GM18951 (cell line): ENCODE results near the gene SMARCE1.

Source experiments
- POLR2A ChIP-seq: IDR thresholded peaks from 4 replicates; pipeline ENCODE4 v1.6.1; 2011; ENCODE audit warnings: mild to moderate bottlenecking; ENCODE audit not compliant: insufficient read length, insufficient read depth; ENCODE audit errors: extremely low read depth
- in situ Hi-C: fragments of 300-500 bp; cut with MboI; formaldehyde crosslinking; loops from one replicate; pipeline ENCODE4 v1.12.0; 2022; ENCODE audit warnings: low sequenced_read_pairs, mixed read lengths, inconsistent platforms; ENCODE audit not compliant: unreplicated experiment

Gene SMARCE1

GRCh38 chr17:40664582-40665333, 17.1 kb upstream of the SMARCE1 start, which contains the start of gene KRT222:
KRT222 (minus strand) TSS chr17:40665177; CDS start chr17:40665099, 78 bp downstream.
- in situ Hi-C loops = no loop called here

GRCh38 chr17:40663252-40663651, 15.6 kb upstream of the SMARCE1 start:
- no peak for TF ChIP-seq POLR2A
- in situ Hi-C loops = no loop called here

More at GRCh38 chr17:40664582-40665333, 17.1 kb upstream of the SMARCE1 start, which contains the start of gene KRT222:
- TF ChIP-seq POLR2A = no peak

- in situ Hi-C loops = no loop called here
- TF ChIP-seq POLR2A = no peak
Observed at GRCh38 chr17:40659911-40660310, 12.3 kb upstream of the SMARCE1 start.

GRCh38 chr17:40658396-40658795, 10.8 kb upstream of the SMARCE1 start:
- no peak for TF ChIP-seq POLR2A
- in situ Hi-C loops = no loop called here

GRCh38 chr17:40651939-40652338, 4.3 kb upstream of the SMARCE1 start:
- no peak for TF ChIP-seq POLR2A
- in situ Hi-C loops = no loop called here

- in situ Hi-C loops = no loop called here
- no peak for TF ChIP-seq POLR2A
Observed at GRCh38 chr17:40648384-40648968, 858 bp upstream of the SMARCE1 start.

GRCh38 chr17:40646791-40647623, 611 bp downstream of the SMARCE1 start:
- TF ChIP-seq POLR2A = no peak
- in situ Hi-C loops = no loop called here

- in situ Hi-C loops = no loop called here
- no peak for TF ChIP-seq POLR2A
Observed at GRCh38 chr17:40645943-40646342, 1.7 kb downstream of the SMARCE1 start.

- no peak for TF ChIP-seq POLR2A
- in situ Hi-C loops = no loop called here
Observed at GRCh38 chr17:40645291-40645690, 2.3 kb downstream of the SMARCE1 start.

GRCh38 chr17:40637931-40638330, 9.7 kb downstream of the SMARCE1 start:
- TF ChIP-seq POLR2A = no peak
- in situ Hi-C loops = no loop called here

GRCh38 chr17:40633871-40634270, 13.7 kb downstream of the SMARCE1 start:
- no peak for TF ChIP-seq POLR2A
- in situ Hi-C loops = no loop called here

- no peak for TF ChIP-seq POLR2A
- in situ Hi-C loops = no loop called here
Observed at GRCh38 chr17:40632216-40632615, 15.4 kb downstream of the SMARCE1 start.

GRCh38 chr17:40629842-40630241, 17.8 kb downstream of the SMARCE1 start:
- no peak for TF ChIP-seq POLR2A
- in situ Hi-C loops = no loop called here
